GM21423 (cell line): ENCODE measurements around the gene IFNAR1.
A peak's percentile ranks its signal among the peaks of the same experiment; 100 is the strongest.

Source experiments
- ATAC-seq: cut with Tn5 transposase; IDR thresholded peaks from one replicate; pipeline ENCODE4 v1.9.1; 2021; ENCODE audit warnings: mild to moderate bottlenecking, moderate library complexity; ENCODE audit not compliant: unreplicated experiment

IFNAR1 gene

GRCh38 chr21:33324291-33325221 lies at the start of gene IFNAR1:
TSS of gene IFNAR1 (plus strand) at chr21:33324970. CDS start at chr21:33325056, 86 bp downstream.
- ATAC-seq: peak; percentile 67

- ATAC-seq: no peak
Observed at GRCh38 chr21:33278721-33279120, 46.0 kb upstream of the IFNAR1 start.

GRCh38 chr21:33279330-33279820 lies 45.4 kb upstream of the IFNAR1 start:
- ATAC-seq: no peak

GRCh38 chr21:33281096-33281652 lies 43.6 kb upstream of the IFNAR1 start:
- no peak for ATAC-seq

GRCh38 chr21:33283203-33283602 lies 41.6 kb upstream of the IFNAR1 start:
- no peak for ATAC-seq

GRCh38 chr21:33286076-33286475 lies 38.7 kb upstream of the IFNAR1 start:
- ATAC-seq: no peak

GRCh38 chr21:33286600-33287456 lies 37.9 kb upstream of the IFNAR1 start:
- ATAC-seq: no peak

- no peak for ATAC-seq
Observed at GRCh38 chr21:33289199-33289819, 35.5 kb upstream of the IFNAR1 start.

GRCh38 chr21:33290441-33290840 lies 34.3 kb upstream of the IFNAR1 start:
- ATAC-seq: no peak

GRCh38 chr21:33291686-33292085 lies 33.1 kb upstream of the IFNAR1 start:
- ATAC-seq: no peak

GRCh38 chr21:33292724-33293123 lies 32.0 kb upstream of the IFNAR1 start:
- no peak for ATAC-seq

- no peak for ATAC-seq
Observed at GRCh38 chr21:33293136-33293535, 31.6 kb upstream of the IFNAR1 start.

GRCh38 chr21:33293811-33294216 lies 31.0 kb upstream of the IFNAR1 start:
- ATAC-seq: no peak

GRCh38 chr21:33296156-33296555 lies 28.6 kb upstream of the IFNAR1 start:
- no peak for ATAC-seq

- ATAC-seq: peak; percentile 71
Observed at GRCh38 chr21:33299181-33299752, 25.5 kb upstream of the IFNAR1 start.

- no peak for ATAC-seq
Observed at GRCh38 chr21:33300701-33301631, 23.8 kb upstream of the IFNAR1 start.

- ATAC-seq: no peak
Observed at GRCh38 chr21:33301632-33302002, 23.2 kb upstream of the IFNAR1 start.

GRCh38 chr21:33302055-33302454 lies 22.7 kb upstream of the IFNAR1 start:
- ATAC-seq: no peak

- no peak for ATAC-seq
Observed at GRCh38 chr21:33302796-33303195, 22.0 kb upstream of the IFNAR1 start.
